IMR-90 (cell line): ENCODE results near the gene SARM1. TPM values are rescaled to one million over a fixed set of nuclear protein-coding genes. Genes with fewer than 3 reads are reported as not detected.
A peak's percentile ranks its signal among the peaks of the same experiment; 100 is the strongest.

Experiments
- ATAC-seq: fragments of 200-7000 bp; cut with Tn5 transposase; 2 replicates; pipeline ENCODE4 v1.9.1; 2020; ENCODE audit warnings: low read depth, mild to moderate bottlenecking, moderate library complexity
- BruUV-seq: library from RNA; stranded (reverse); fragments of 400-500 nt; replicated peaks from 2 replicates; lab custom pipeline; 2021; lab: Mats Ljungman, UMichigan
- CTCF ChIA-PET: fragments of 300-600 bp; formaldehyde crosslinking; extraction: SDS; loops from one replicate; lab custom pipeline; 2021; ENCODE audit warnings: antibody characterized with exemption; lab: Yijun Ruan, JAX
- POLR2A ChIA-PET: fragments of 300-600 bp; sonication (Branson Sonifier 250); formaldehyde crosslinking; loops from one replicate; lab custom pipeline; 2022; ENCODE audit warnings: antibody characterized with exemption; ENCODE audit not compliant: unreplicated experiment; lab: Charles Lee
- DNase-seq: peaks from one replicate; pipeline ENCODE4 v3.0.0; 2013
- H2AFZ ChIP-seq: replicated peaks from 2 replicates; pipeline ENCODE3; 2013; ENCODE audit warnings: low read length, mild to moderate bottlenecking; ENCODE audit not compliant: poor library complexity
- H2AK5ac ChIP-seq: 2 replicates; pipeline ENCODE4 v1.6.1; 2013; ENCODE audit warnings: low read depth, low read length, inconsistent platforms
- H2AK9ac ChIP-seq: replicated peaks from 2 replicates; pipeline ENCODE3; 2013; ENCODE audit warnings: mild to moderate bottlenecking, low read depth, low read length, moderate library complexity; ENCODE audit not compliant: poor library complexity
- H2BK120ac ChIP-seq: 2 replicates; pipeline ENCODE4 v1.6.1; 2013; ENCODE audit warnings: low read depth, low read length, inconsistent platforms
- H2BK15ac ChIP-seq: 3 replicates; pipeline ENCODE4 v1.6.1; 2013; ENCODE audit warnings: low read depth, low read length, inconsistent platforms
- H2BK20ac ChIP-seq: 2 replicates; pipeline ENCODE4 v1.6.1; 2013; ENCODE audit warnings: low read depth, mild to moderate bottlenecking, inconsistent platforms, low read length, moderate library complexity
- H2BK5ac ChIP-seq: 2 replicates; pipeline ENCODE4 v1.6.1; 2013; ENCODE audit warnings: mild to moderate bottlenecking, low read depth, low read length, inconsistent platforms; ENCODE audit not compliant: poor library complexity, severe bottlenecking
- H3K14ac ChIP-seq: replicated peaks from 2 replicates; pipeline ENCODE4 v1.6.1; 2013; ENCODE audit warnings: low read depth, low read length, inconsistent platforms
- H3K18ac ChIP-seq: 2 replicates; pipeline ENCODE4 v1.6.1; 2013; ENCODE audit warnings: low read depth, low read length, control low read depth
- H3K23ac ChIP-seq: 2 replicates; pipeline ENCODE4 v1.6.1; 2013; ENCODE audit warnings: low read depth, low read length, inconsistent platforms
- H3K27ac ChIP-seq: 2 replicates; pipeline ENCODE4 v1.5.1; 2013; ENCODE audit warnings: mild to moderate bottlenecking, control low read depth, low read length; ENCODE audit not compliant: insufficient read depth
- H3K27me3 ChIP-seq: 2 replicates; pipeline ENCODE4 v1.6.1; 2013; ENCODE audit warnings: low read length; ENCODE audit not compliant: control insufficient read depth, insufficient read depth
- H3K36me3 ChIP-seq: 2 replicates; pipeline ENCODE4 v1.6.1; 2013; ENCODE audit warnings: low read length, mixed read lengths; ENCODE audit not compliant: control insufficient read depth, insufficient read depth
- H3K4ac ChIP-seq: 2 replicates; pipeline ENCODE4 v1.6.1; 2013; ENCODE audit warnings: low read depth, low read length, inconsistent platforms
- H3K4me1 ChIP-seq: 2 replicates; pipeline ENCODE4 v1.6.1; 2013; ENCODE audit warnings: low read length, mixed read lengths; ENCODE audit not compliant: control insufficient read depth, insufficient read depth
- H3K4me2 ChIP-seq: 2 replicates; pipeline ENCODE4 v1.6.1; 2013; ENCODE audit warnings: low read depth, mild to moderate bottlenecking, control low read depth, low read length, moderate library complexity
- H3K4me3 ChIP-seq: 2 replicates; pipeline ENCODE4 v1.5.1; 2013; ENCODE audit warnings: low read depth, mild to moderate bottlenecking, control low read depth, low read length, moderate library complexity; ENCODE audit not compliant: insufficient read depth
- H3K56ac ChIP-seq: 2 replicates; pipeline ENCODE4 v1.6.1; 2013; ENCODE audit warnings: low read length, inconsistent platforms; ENCODE audit not compliant: insufficient read depth; ENCODE audit errors: extremely low read depth
- H3K79me1 ChIP-seq, 2 experiments: 2 replicates each; pipeline ENCODE4 v1.6.1; 2013; ENCODE audit warnings: low read length in 2 of 2, inconsistent platforms in 1 of 2, low read depth in 1 of 2
- H3K9ac ChIP-seq: 2 replicates; pipeline ENCODE4 v1.6.1; 2013; ENCODE audit warnings: low read depth, low read length, control low read depth
- H3K9me1 ChIP-seq: 2 replicates; pipeline ENCODE4 v1.6.1; 2013; ENCODE audit warnings: low read length, inconsistent platforms; ENCODE audit not compliant: insufficient read depth
- H3K9me3 ChIP-seq: 2 replicates; pipeline ENCODE4 v1.6.1; 2013; ENCODE audit warnings: low read length; ENCODE audit not compliant: control insufficient read depth, insufficient read depth
- H4K20me1 ChIP-seq: 2 replicates; pipeline ENCODE4 v1.6.1; 2013; ENCODE audit warnings: low read length, inconsistent platforms; ENCODE audit not compliant: insufficient read depth
- H4K5ac ChIP-seq: 2 replicates; pipeline ENCODE4 v1.6.1; 2013; ENCODE audit warnings: mild to moderate bottlenecking, low read depth, low read length, control low read depth
- H4K8ac ChIP-seq, 2 experiments: 2 replicates each; pipeline ENCODE4 v1.6.1; 2013; ENCODE audit warnings: low read depth in 2 of 2, low read length in 2 of 2, control low read depth in 1 of 2, inconsistent platforms in 1 of 2
- H4K91ac ChIP-seq: 2 replicates; pipeline ENCODE4 v1.6.1; 2013; ENCODE audit warnings: low read depth, low read length, inconsistent platforms; ENCODE audit not compliant: insufficient read depth
- ELK1 ChIP-seq: fragments of 150-350 bp; IDR thresholded peaks from 2 replicates; pipeline ENCODE4 v1.6.1; 2016; ENCODE audit warnings: low read depth, mild to moderate bottlenecking, low read length, moderate library complexity, borderline replicate concordance
- SMC3 ChIP-seq: fragments of 150-350 bp; IDR thresholded peaks from 2 replicates; pipeline ENCODE4 v1.6.1; 2016; ENCODE audit warnings: low read depth, mild to moderate bottlenecking, antibody characterized with exemption, low read length, moderate library complexity
- whole genome bisulfite sequencing, 2 experiments: methylation state at CpG; one replicate each; pipeline versions ENCODE4 v1.1.5 to v1.1.7; 2013; ENCODE audit warnings: missing lambda C conversion rate in 2 of 2; ENCODE audit not compliant: insufficient read length in 1 of 2; ENCODE audit errors: extremely low coverage in 2 of 2; 5-methylcytosine and 5-hydroxymethylcytosine counted together
- dilution Hi-C: fragments of 300-500 bp; cut with HindIII; formaldehyde crosslinking; loops from one replicate; pipeline ENCODE4 v1.14.3; 2018; ENCODE audit warnings: low sequenced_read_pairs; ENCODE audit not compliant: unreplicated experiment
- in situ Hi-C: fragments of 300-500 bp; cut with MboI; formaldehyde crosslinking; loops from 3 replicates; pipeline ENCODE4 v1.14.3; 2019; ENCODE audit warnings: low sequenced_read_pairs, inconsistent platforms, mixed read lengths
- intact Hi-C: fragments of 100-400 bp; cut with micrococcal nuclease; formaldehyde crosslinking; loops from 2 replicates; pipeline ENCODE4 v1.10.0; 2022
- polyA plus RNA-seq, 3 experiments: library from polyadenylated mRNA; depleted of rRNA; stranded (reverse); fragments of >200 nt; gene quantifications; 2 replicates each; pipeline ENCODE4 v1.2.3, GENCODE V29; 2012; ENCODE audit warnings: low replicate concordance in 1 of 3
- total RNA-seq: library from RNA; depleted of rRNA; stranded (reverse); fragments of >200 nt; gene quantifications from 2 replicates; pipeline ENCODE4 v1.2.3, GENCODE V29; 2012
- TF ChIP-seq, protein P1 (sequence below): conservative IDR thresholded peaks from 2 replicates; pipeline ENCODE4 v1.5.1; 2012; ENCODE audit warnings: mild to moderate bottlenecking, low read depth, low read length, improper control_type of control experiment

The SARM1 gene
- total and polyA plus RNA-seq, 2 of the 4 experiments (the other 2 are of a cell fraction): 3.4 to 11.4 TPM

GRCh38 chr17:28370744-28371103 lies 770 bp upstream of the SARM1 start:
- peak overlapping the region; percentile 33 for H2AK9ac ChIP-seq
- H3K4me2 ChIP-seq: peak overlapping the region; percentile 70
- H4K5ac ChIP-seq: peak overlapping the region; percentile 40
- H3K56ac ChIP-seq: peak overlapping the region; percentile 52; the same call in 1 of the 2 replicates
- no peak overlapping the region for H3K4me3 ChIP-seq
- H4K91ac ChIP-seq: peak overlapping the region; percentile 79
- no peaks in the 10 kb centered on the region for H3K27me3 ChIP-seq
- peaks cover 5 to 27% of the 10 kb centered on the region in 2 experiments; a peak in 3 of 4 replicates for H3K79me1 ChIP-seq
- CTCF ChIA-PET: interaction anchor here (1.3 kb wide), 1 partner anchor 14 kb away, joined by 6 read pairs; the partner anchor contains the start of gene POLDIP2
- H2BK20ac ChIP-seq: peak overlapping the region; percentile 73
- peak overlapping the region; percentile 70 for H2AFZ ChIP-seq
- H2BK120ac ChIP-seq: peak overlapping the region; percentile 62
- peaks cover 14% of the 10 kb centered on the region; the same call in 1 of the 2 replicates for H3K4me1 ChIP-seq
- H3K9me1 ChIP-seq: peaks cover 35% of the 10 kb centered on the region
- H4K8ac ChIP-seq: peak overlapping the region; percentile 29 to 97
- peak overlapping the region; percentile 53; the same call in 1 of the 2 replicates for H3K23ac ChIP-seq
- H3K9me3 ChIP-seq: no peaks in the 10 kb centered on the region
- BruUV-seq: no TSS peak
- no peak for DNase-seq
- no peak overlapping the region; the same call in 1 of the 2 replicates for H3K9ac ChIP-seq
- peak overlapping the region; percentile 91 for H3K14ac ChIP-seq
- peak overlapping the region; percentile 29; the same call in 1 of the 2 replicates for H2AK5ac ChIP-seq
- H3K18ac ChIP-seq: no peak overlapping the region; the same call in 1 of the 2 replicates
- peaks cover 28% of the 10 kb centered on the region for H4K20me1 ChIP-seq
- whole genome bisulfite sequencing, 2 experiments: no CpG with 5 or more reads among the region's 1 CpG
- intact Hi-C loops (no loop called here), dilution Hi-C loops (no loop called here), in situ Hi-C loops (no loop called here)
- ATAC-seq: no peak
- H3K36me3 ChIP-seq: no peaks in the 10 kb centered on the region
- TF ChIP-seq ELK1: no peak
- TF ChIP-seq, protein P1, sequence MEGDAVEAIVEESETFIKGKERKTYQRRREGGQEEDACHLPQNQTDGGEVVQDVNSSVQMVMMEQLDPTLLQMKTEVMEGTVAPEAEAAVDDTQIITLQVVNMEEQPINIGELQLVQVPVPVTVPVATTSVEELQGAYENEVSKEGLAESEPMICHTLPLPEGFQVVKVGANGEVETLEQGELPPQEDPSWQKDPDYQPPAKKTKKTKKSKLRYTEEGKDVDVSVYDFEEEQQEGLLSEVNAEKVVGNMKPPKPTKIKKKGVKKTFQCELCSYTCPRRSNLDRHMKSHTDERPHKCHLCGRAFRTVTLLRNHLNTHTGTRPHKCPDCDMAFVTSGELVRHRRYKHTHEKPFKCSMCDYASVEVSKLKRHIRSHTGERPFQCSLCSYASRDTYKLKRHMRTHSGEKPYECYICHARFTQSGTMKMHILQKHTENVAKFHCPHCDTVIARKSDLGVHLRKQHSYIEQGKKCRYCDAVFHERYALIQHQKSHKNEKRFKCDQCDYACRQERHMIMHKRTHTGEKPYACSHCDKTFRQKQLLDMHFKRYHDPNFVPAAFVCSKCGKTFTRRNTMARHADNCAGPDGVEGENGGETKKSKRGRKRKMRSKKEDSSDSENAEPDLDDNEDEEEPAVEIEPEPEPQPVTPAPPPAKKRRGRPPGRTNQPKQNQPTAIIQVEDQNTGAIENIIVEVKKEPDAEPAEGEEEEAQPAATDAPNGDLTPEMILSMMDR: no peak
- no peak for TF ChIP-seq SMC3
- H3K27ac ChIP-seq: peak overlapping the region; percentile 93; the same call in 1 of the 2 replicates
- 0 out of 3 replicates have a peak overlapping the region, but pooled peaks have one; percentile 16 for H2BK15ac ChIP-seq
- H2BK5ac ChIP-seq: no peak overlapping the region
- peak overlapping the region; percentile 92 for H3K4ac ChIP-seq
- POLR2A ChIA-PET: no interaction called here
